Stimulated activated CD8-positive, alpha-beta memory T cell treated with anti-CD3 and anti-CD28 coated beads, Interleukin-2, amount 100 ng/mL, for 48 hours (primary cell): ENCODE measurements around the gene KRT76.

ENCODE experiments used
- DNase-seq, 2 donors: peaks; one replicate each; pipeline ENCODE4 v3.0.0-alpha.2; 2020; ENCODE audit warnings: low read depth in 2 of 2

KRT76 gene

GRCh38 chr12:52813203-52813819, 36.2 kb upstream of the KRT76 start:
- no peak for DNase-seq

DNA sequence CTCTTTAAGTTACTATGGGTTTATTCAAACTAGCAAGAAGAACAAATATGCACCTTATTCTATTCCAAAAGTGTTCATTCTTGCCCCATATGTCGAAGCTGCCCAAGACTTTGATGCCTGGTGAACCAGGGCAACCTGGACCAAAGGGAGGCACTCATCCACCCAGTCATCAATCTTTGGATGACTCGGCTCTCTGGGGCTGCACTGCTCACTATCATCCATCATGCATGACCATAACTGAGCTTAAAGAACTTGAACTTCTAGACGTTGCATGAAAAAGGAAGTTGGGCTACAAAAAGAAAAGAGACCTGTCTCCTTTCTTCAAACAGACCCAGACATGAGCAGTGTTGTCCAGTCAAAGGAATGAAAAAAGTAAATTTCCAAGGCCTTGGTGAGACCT, 35.6 kb upstream of the KRT76 start:
- no peak for DNase-seq

- no peak for DNase-seq
These were observed 34.9 kb upstream of the KRT76 start for GRCh38 chr12:52812073-52812400.

GRCh38 chr12:52811191-52812072, 34.3 kb upstream of the KRT76 start:
- DNase-seq, result no peak

GRCh38 chr12:52810554-52810953, 33.4 kb upstream of the KRT76 start:
- DNase-seq, result no peak

GRCh38 chr12:52809166-52809565, 32.0 kb upstream of the KRT76 start:
- DNase-seq, result no peak

GRCh38 chr12:52808573-52809160, 31.5 kb upstream of the KRT76 start:
- DNase-seq, result no peak

GRCh38 chr12:52807544-52808470, 30.7 kb upstream of the KRT76 start:
- no peak for DNase-seq

DNA sequence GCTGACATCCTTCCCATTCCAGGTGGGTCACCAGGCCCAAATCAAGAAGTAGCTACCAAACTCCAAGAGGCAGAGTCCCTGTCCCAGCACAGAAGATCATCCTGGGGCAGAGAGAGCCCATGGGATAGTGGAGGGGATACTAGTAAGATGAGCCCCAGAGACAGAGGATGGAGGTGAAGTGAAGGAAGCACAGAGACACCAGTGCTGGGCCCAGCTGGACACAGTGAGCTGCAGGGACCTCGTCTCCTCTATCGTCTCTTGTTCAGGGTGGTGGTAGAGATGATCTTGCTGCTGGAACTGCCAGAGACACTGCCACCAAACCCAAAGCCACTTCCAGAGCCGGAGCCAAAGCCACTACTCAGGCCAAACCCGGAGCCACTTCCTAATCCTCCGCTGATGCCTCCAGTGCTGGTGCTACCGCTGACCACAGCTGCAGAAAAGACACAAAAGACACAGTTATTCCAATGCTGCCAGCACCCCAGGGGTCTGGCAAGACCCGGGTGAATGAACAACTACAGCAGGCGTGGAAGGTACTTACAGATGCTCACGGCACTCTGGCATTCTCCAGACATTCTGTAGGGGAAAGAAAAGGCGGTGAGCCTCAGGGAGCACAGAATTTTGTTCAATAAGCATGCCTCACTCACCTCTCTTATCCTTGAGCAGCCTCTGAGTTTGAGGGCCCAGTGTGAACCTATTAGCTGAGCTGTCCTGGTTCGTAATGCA, 29.8 kb upstream of the KRT76 start:
- no peak for DNase-seq

GRCh38 chr12:52806169-52806811, 29.1 kb upstream of the KRT76 start:
- no peak for DNase-seq

DNA sequence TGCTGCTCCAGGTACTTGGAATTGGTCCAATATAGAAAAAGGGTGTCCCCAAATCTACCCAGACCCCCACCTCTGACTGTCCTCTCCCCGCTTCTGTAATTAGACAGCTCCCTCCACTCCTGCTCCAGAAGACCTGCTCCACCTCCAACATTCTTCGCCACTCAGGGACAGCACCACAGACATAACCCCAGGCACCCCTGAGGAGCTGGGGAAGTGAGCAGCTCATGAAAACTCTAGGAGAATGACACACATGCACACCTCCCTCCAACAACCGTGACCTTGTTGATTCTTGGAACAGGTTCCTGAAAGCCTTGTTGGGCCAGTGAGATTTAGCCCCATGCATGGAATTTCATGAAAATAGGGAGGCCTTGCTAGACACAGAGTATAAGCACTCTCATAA, 28.6 kb upstream of the KRT76 start:
- no peak for DNase-seq

GRCh38 chr12:52805000-52805399, 27.9 kb upstream of the KRT76 start:
- DNase-seq, result no peak

GRCh38 chr12:52802442-52802841, 25.3 kb upstream of the KRT76 start:
- no peak for DNase-seq

DNA sequence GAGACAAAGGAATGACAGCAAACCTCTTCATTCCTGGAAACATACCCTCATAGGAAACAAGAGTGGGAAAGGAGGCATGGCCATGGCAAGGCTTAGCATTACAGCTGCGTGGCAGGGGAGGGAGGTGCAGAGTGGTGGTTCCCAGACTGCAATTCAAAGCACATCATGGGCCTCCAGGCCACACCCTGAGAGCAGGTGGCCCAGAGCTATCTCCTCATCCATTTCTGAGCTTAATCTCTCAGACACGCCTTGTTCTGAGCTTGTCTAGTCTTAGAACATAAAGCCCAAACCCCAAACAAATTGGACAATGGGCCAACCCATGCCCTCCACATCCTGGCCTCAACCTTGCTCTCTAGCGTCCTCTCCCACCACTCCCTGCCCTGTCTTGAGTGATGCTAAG, 24.6 kb upstream of the KRT76 start:
- DNase-seq, result no peak

GRCh38 chr12:52800259-52800917, 23.2 kb upstream of the KRT76 start:
- DNase-seq, result no peak

DNA sequence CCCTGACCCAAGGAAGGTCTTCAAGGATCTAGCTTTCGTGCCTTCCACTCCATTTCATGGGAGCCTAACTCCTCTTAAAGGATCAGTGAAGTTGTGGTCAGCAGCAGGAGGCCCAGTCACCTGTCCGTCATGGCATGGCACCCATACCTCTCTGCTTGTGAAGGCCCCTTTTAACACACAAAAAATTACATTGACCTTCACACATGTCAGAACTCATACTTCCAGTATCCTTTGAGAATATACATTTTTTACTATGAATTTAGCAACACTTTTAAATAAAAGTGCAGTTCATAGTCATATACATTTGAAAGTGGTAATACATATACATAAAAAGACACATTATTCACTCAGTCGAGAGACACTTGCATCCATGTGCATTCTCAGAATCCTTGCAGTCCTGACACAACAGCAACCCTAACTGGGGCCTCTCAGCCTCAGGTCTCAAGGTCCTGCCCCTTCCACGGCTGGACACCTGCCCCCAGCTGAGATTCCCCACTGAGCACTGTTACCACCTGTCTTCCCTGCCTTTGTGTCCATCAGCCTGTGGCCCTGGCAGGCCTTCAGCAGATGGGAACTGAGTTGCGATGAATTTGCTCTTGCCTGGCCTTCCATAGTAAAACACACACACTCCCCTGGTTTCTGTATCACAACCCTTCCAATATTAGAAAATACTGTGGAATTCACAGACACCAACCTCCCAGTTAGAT, 22.5 kb upstream of the KRT76 start:
- no peak for DNase-seq

DNA sequence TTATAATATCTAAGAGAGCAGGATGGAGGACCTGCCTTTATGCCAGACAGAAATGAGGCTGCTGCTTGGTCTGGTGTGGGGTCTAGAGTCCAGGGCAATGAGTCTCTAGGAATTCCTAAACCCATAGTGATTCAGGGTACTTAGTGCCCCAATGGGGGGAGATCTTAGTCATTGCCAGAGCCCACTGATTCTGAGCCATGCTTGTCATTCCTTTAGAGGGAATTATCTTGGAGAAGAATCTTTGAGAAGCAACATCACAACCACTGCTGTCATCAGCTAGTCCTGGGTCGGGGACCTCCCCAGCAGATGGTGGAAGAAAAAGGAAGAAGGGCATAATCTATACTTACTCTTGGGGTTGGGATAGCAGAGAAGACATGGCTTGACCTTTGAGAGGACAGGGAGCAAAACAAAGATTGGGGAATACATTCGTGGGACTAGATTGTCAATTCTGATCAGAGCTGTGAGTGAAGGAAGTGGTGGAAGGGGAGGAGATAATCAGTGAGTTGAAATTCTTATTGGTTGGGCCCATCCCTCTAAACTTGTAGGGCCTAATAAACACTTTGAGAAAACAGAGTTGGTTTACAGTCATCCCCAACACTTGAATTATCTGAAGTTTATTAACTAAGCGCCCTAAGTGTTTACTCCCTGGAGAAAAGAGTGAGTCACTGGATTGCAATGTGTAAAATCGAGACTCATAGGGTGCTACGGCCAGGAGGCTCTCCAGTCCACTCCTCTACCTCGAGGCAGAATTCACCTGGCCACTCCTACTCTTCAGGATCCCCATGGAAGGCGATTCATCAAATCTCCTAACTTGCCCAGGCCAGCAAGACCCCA, 21.7 kb upstream of the KRT76 start:
- no peak for DNase-seq

DNA sequence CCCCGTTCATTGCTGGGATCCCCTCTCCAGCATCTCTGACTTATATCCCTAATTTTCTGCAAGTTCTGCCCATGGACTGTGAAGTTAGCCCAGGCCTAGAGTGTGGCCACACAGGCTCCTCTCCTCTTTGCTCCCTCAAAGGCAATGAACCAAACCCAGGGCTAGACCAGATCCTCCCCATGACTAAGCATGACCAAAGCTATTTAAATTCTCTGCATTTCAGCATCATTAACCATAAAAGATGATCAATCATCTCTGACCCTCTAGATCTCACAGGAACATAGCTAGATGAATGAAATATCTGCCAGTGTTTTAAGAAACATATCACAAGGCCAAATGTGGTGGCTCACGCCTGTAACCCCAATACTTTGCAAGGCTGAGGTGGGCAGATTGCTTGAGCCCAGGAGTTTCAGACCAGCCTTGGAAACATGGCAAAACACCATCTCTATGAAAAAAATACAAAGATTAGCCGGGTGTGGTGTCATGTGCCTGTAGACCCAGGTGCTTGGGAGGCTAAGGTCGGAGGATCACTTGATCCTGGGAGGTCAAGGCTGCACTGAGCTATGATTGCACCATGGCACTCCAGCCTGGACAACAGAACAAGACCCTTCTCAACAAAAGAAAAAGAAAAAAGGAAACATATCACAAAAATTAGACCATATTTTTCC, 21.0 kb upstream of the KRT76 start:
- no peak for DNase-seq
